ENCODE measurements around the gene EMILIN2. TPM values are rescaled to one million over a fixed set of nuclear protein-coding genes. Genes with fewer than 3 reads are reported as not detected.

Gene EMILIN2
- total RNA-seq, 4 donors from 2014 or later = 10.8 to 24.2 (median 16.7) TPM

DNA sequence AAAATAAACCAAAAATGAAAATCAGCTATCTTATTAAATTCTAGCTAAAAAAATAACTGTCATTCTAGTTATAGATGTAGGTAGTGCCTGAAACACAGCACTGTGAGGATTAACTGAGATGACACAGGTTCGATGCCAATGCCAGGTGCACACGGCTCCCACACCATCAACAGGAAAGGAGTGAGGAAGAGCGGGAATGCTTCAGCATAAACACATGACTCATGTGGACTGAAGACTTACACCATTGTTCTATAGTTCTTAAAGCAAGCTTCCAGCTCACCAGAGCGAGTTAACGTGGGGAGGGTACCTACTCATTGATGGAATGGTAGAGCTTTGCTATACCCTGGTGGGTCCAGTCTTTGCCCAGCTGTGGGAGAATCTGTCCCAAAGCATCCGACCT is 76.7 kb downstream of the EMILIN2 start:
- DNase-seq (ENCODE audit: extremely low spot score) = no peak
- Histone ChIP-seq H3K27me3 (no peaks in the 10 kb centered on the region), H3K27ac (replicated peaks in 1 of 4) (no peak overlapping the region), H3K4me3 (no peak overlapping the region), H3K36me3 (peaks cover 60 to 100% (median 94%) of the 10 kb centered on the region in 4 donors), H3K4me1 (no peaks in the 10 kb centered on the region), H3K9me3 (no peaks in the 10 kb centered on the region)
- TF ChIP-seq POLR2AphosphoS5 (IDR thresholded peaks at IDR 0.05) (no peak), CTCF (IDR thresholded peaks at IDR 0.05) (no peak), EP300 (IDR thresholded peaks at IDR 0.05) (no peak), POLR2A (IDR thresholded peaks at IDR 0.05; ENCODE audit: low read depth) (no peak)
- 83% methylated on average over 6 of the region's 6 CpGs for WGBS
- intact Hi-C loops (cut with DNase I) = no loop called here

DNA sequence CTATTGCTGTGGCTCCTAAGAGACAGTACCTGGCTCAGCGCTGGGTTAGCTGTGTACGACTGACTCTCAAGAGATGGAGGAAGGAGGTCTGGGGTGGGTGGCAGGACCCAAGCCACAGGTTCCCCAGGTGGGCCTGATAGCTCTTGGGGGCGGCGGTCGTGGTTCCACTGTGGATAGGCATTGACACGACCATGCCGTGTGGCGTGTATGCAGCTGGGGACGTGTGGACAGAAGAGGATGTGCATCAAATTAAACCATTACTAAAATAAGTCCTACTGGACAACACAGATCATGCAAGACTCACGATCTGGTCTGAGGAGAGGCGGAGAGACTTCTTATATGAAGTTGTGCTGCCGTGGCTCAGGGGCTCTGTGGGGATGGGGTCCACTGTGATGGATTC is 78.1 kb downstream of the EMILIN2 start:
- H3K27me3 ChIP-seq = no peaks in the 10 kb centered on the region
- WGBS = 92% methylated on average over 12 of the region's 12 CpGs
- H3K36me3 ChIP-seq = peaks cover 51 to 100% (median 92%) of the 10 kb centered on the region in 4 donors
- no peaks in the 10 kb centered on the region for H3K9me3 ChIP-seq
- H3K27ac ChIP-seq (replicated peaks in 1 of 4) = no peak overlapping the region
- TF ChIP-seq POLR2AphosphoS5 (IDR thresholded peaks at IDR 0.05) (no peak), EP300 (IDR thresholded peaks at IDR 0.05) (no peak), CTCF (IDR thresholded peaks at IDR 0.05) (no peak), POLR2A (IDR thresholded peaks at IDR 0.05; ENCODE audit: low read depth) (no peak)
- H3K4me3 ChIP-seq = no peak overlapping the region
- intact Hi-C loops (cut with DNase I) = no loop called here
- H3K4me1 ChIP-seq = no peaks in the 10 kb centered on the region
- DNase-seq (ENCODE audit: extremely low spot score) = peak; percentile 64

GRCh38 chr18:2926528-2926927 is 79.7 kb downstream of the EMILIN2 start:
- Histone ChIP-seq H3K9me3 (no peaks in the 10 kb centered on the region), H3K4me1 (no peaks in the 10 kb centered on the region), H3K27me3 (no peaks in the 10 kb centered on the region), H3K36me3 (peaks cover 37 to 99% (median 88%) of the 10 kb centered on the region in 4 donors), H3K27ac (replicated peaks in 1 of 4) (no peak overlapping the region), H3K4me3 (no peak overlapping the region)
- 94% methylated on average over 4 of the region's 4 CpGs for whole genome bisulfite sequencing
- no peak for TF ChIP-seq POLR2A (IDR thresholded peaks at IDR 0.05; ENCODE audit: low read depth)
- no peak for TF ChIP-seq CTCF (IDR thresholded peaks at IDR 0.05)
- TF ChIP-seq EP300 (IDR thresholded peaks at IDR 0.05) = no peak
- no peak for TF ChIP-seq POLR2AphosphoS5 (IDR thresholded peaks at IDR 0.05)
- intact Hi-C loops (cut with DNase I) = no loop called here
- DNase-seq (ENCODE audit: extremely low spot score) = no peak

- intact Hi-C loops (cut with DNase I) = no loop called here
- no peaks in the 10 kb centered on the region for H3K9me3 ChIP-seq
- no peak overlapping the region for H3K27ac ChIP-seq (replicated peaks in 1 of 4)
- TF ChIP-seq POLR2AphosphoS5 (IDR thresholded peaks at IDR 0.05) (no peak), EP300 (IDR thresholded peaks at IDR 0.05) (no peak), CTCF (IDR thresholded peaks at IDR 0.05) (no peak), POLR2A (IDR thresholded peaks at IDR 0.05; ENCODE audit: low read depth) (no peak)
- H3K4me1 ChIP-seq = peaks cover 0 to 5% (median 5%) of the 10 kb centered on the region in 4 donors
- 91% methylated on average over 8 of the region's 8 CpGs for WGBS
- no peak overlapping the region for H3K4me3 ChIP-seq
- H3K36me3 ChIP-seq = peaks cover 27 to 87% (median 78%) of the 10 kb centered on the region in 4 donors
- no peak for DNase-seq (ENCODE audit: extremely low spot score)
- no peaks in the 10 kb centered on the region for H3K27me3 ChIP-seq
Measured at GRCh38 chr18:2927745-2928144, 80.9 kb downstream of the EMILIN2 start.
